ENCODE data around the gene SNX4. TPM values are rescaled to one million over a fixed set of nuclear protein-coding genes. Genes with fewer than 3 reads are reported as not detected.
A peak's percentile ranks its signal among the peaks of the same experiment; 100 is the strongest.

Gene SNX4
- total and polyA plus RNA-seq, 3 donors from 2014 or later: 22.8 to 67.2 (median 60.7) TPM

DNA sequence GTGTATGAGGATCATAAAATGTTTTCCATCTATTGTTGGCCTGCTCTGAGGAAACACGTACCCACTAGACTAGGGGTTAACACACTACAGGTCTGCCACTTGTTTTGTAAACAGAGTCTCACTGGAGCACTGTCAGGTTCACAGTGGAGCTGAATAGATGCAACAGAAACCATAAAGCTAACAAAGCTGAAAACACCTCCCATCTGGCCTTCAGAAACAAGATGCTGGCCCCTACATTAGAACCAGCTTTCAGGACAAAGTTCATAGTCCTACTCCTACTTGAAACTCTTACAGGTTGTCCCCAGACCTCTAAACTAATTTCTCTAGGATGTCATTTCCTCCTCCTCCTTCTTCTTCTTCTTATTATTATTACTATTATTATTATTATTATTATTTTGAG lies 42.3 kb downstream of the SNX4 start:
- no peaks in the 10 kb centered on the region for H3K9me3 ChIP-seq
- TF ChIP-seq, protein P1, sequence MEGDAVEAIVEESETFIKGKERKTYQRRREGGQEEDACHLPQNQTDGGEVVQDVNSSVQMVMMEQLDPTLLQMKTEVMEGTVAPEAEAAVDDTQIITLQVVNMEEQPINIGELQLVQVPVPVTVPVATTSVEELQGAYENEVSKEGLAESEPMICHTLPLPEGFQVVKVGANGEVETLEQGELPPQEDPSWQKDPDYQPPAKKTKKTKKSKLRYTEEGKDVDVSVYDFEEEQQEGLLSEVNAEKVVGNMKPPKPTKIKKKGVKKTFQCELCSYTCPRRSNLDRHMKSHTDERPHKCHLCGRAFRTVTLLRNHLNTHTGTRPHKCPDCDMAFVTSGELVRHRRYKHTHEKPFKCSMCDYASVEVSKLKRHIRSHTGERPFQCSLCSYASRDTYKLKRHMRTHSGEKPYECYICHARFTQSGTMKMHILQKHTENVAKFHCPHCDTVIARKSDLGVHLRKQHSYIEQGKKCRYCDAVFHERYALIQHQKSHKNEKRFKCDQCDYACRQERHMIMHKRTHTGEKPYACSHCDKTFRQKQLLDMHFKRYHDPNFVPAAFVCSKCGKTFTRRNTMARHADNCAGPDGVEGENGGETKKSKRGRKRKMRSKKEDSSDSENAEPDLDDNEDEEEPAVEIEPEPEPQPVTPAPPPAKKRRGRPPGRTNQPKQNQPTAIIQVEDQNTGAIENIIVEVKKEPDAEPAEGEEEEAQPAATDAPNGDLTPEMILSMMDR (IDR thresholded peaks at IDR 0.05): no peak
- TF ChIP-seq POLR2A (IDR thresholded peaks at IDR 0.05): no peak
- no peaks in the 10 kb centered on the region for H3K4me1 ChIP-seq
- no peak overlapping the region for H3K4me3 ChIP-seq
- no peak overlapping the region for H3K27ac ChIP-seq
- WGBS, 2 donors: 91 to 100% methylated on average over 1 of the region's 1 CpG
- H3K36me3 ChIP-seq (ENCODE audit: low read depth, missing control alignments): no peaks in the 10 kb centered on the region
- no peak for DNase-seq
- intact Hi-C loops (cut with DNase I; ENCODE audit: low total_unique reads): no loop called here
- H3K27me3 ChIP-seq: no peaks in the 10 kb centered on the region

DNA sequence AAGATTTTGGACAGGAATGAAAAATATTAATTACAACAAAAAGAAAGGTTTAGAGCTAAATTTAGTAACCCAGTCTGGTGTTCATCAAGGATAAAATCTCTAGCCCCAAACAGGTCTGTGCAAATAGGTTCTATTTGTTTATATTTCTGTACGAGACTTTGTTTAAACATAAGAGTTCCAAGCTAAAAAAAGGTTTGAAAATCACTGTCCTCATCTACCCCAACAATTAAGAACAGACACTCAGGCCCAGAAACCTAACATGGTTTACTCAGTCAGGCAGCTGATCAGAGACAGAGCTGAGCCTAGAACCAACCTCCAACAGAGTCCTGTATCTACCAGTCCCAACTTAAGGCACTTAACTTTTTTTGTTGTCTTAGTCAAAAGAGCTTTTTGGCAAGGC lies 49.3 kb downstream of the SNX4 start:
- no peaks in the 10 kb centered on the region for H3K36me3 ChIP-seq (ENCODE audit: low read depth, missing control alignments)
- DNase-seq: no peak

DNA sequence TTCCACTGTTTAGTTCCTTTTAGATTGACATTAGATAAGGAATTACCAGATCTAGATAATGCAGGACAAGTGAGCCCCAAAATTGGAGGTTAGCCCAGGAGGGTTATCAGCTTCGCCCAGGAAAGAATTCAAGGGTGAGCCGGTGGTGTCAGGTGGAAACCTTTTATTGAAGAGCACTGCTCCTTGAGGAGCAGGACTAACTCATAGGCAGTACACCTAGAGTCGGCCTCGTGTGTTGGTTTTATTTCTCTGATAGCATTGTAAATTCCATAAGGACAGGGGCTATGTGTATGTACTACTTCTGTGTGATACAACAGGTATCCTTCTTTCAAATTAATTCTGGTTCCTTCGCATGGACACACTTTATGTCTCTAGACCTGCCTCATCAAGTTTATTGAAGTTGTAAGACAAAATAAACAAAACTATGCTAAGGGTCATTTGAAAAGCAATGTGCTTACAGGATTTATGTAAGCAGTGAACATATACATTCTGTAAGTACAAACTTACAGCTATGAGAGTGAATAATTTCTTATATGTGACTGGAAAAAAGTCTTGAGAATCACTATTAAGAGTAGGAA lies 57.2 kb downstream of the SNX4 start:
- TF ChIP-seq, protein P1 (IDR thresholded peaks at IDR 0.05): no peak
- Histone ChIP-seq H3K27ac (no peak overlapping the region), H3K9me3 (no peaks in the 10 kb centered on the region), H3K4me3 (no peak overlapping the region), H3K4me1 (peaks cover 17% of the 10 kb centered on the region), H3K36me3 (ENCODE audit: low read depth, missing control alignments) (no peaks in the 10 kb centered on the region), H3K27me3 (no peaks in the 10 kb centered on the region)
- intact Hi-C loops (cut with DNase I; ENCODE audit: low total_unique reads): no loop called here
- no peak for DNase-seq
- 83 to 89% methylated on average over 5 of the region's 5 CpGs for WGBS, 2 donors

More for the DNA sequence above, 49.3 kb downstream of the SNX4 start:
- H3K27me3 ChIP-seq: no peaks in the 10 kb centered on the region
- TF ChIP-seq, protein P1 (IDR thresholded peaks at IDR 0.05): no peak
- no peak for TF ChIP-seq POLR2A (IDR thresholded peaks at IDR 0.05)
- H3K27ac ChIP-seq: no peak overlapping the region
- no peak overlapping the region for H3K4me3 ChIP-seq
- no peaks in the 10 kb centered on the region for H3K4me1 ChIP-seq
- H3K9me3 ChIP-seq: no peaks in the 10 kb centered on the region
- WGBS, 2 donors: 67 to 70% methylated on average over 1 of the region's 1 CpG
- intact Hi-C loops (cut with DNase I; ENCODE audit: low total_unique reads): no loop called here

DNA sequence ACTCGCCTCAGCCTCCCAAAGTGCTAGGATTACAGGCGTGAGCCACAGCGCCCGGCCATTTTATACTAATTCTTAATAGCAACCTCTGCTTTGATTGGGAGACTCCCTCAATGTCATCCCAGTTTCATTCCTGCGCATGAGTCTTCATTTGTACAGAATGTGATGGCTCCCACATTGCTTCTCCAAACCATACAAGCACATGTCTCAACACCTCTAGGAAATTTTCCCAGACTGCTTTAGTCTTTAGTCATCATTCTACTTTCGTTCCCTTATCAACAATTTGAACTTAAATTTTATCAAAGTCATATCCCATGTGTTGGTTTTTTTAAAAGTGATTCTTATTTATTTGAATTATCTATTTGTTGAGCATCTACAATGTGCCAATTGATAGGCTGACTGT lies 58.1 kb downstream of the SNX4 start:
- no peak for TF ChIP-seq POLR2A (IDR thresholded peaks at IDR 0.05)
- TF ChIP-seq, protein P1 (IDR thresholded peaks at IDR 0.05): no peak
- Histone ChIP-seq H3K36me3 (ENCODE audit: low read depth, missing control alignments) (no peaks in the 10 kb centered on the region), H3K27ac (peak overlapping the region in 1 of 2 donors; percentile 53), H3K4me3 (no peak overlapping the region), H3K4me1 (peaks cover 17% of the 10 kb centered on the region), H3K9me3 (no peaks in the 10 kb centered on the region), H3K27me3 (no peaks in the 10 kb centered on the region)
- no peak for DNase-seq
- WGBS, 2 donors: 94 to 95% methylated on average over 6 of the region's 6 CpGs
- intact Hi-C loops (cut with DNase I; ENCODE audit: low total_unique reads): no loop called here

DNA sequence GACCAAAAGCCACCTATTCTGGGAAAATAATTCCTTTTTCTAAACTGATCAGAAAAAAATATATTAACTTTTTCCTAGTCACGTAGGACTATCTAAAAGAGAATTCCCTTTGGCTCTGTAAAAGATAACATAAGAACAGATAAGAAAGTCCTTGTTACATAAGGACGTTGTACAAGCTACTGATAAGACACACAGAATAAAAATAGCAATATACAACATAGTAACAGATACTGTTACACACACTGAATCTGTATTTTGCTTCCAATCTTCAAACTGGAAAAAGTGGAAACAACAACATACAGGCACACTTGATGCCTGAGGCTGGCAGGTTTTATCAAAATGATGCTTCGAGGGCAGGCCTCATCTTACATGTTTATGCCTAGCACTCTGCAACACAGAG lies 59.8 kb downstream of the SNX4 start:
- 43 to 61% methylated on average over 3 of the region's 3 CpGs for WGBS, 2 donors
- Histone ChIP-seq H3K4me1 (peaks cover 17% of the 10 kb centered on the region), H3K4me3 (no peak overlapping the region), H3K27ac (peak overlapping the region in 1 of 2 donors; percentile 53), H3K36me3 (ENCODE audit: low read depth, missing control alignments) (no peaks in the 10 kb centered on the region), H3K27me3 (no peaks in the 10 kb centered on the region), H3K9me3 (no peaks in the 10 kb centered on the region)
- TF ChIP-seq POLR2A (IDR thresholded peaks at IDR 0.05): no peak
- TF ChIP-seq, protein P1 (IDR thresholded peaks at IDR 0.05): no peak
- peak; percentile 41 for DNase-seq
- intact Hi-C loops (cut with DNase I; ENCODE audit: low total_unique reads): no loop called here

Measured in testis (tissue), 3 donors.